Measurements from ENCODE around the gene ST8SIA6. TPM values are rescaled to one million over a fixed set of nuclear protein-coding genes. Genes with fewer than 3 reads are reported as not detected.

The ST8SIA6 gene
- total RNA-seq, 4 donors from 2014 or later = 0.45 to 5.6 (median 1.5) TPM

DNA sequence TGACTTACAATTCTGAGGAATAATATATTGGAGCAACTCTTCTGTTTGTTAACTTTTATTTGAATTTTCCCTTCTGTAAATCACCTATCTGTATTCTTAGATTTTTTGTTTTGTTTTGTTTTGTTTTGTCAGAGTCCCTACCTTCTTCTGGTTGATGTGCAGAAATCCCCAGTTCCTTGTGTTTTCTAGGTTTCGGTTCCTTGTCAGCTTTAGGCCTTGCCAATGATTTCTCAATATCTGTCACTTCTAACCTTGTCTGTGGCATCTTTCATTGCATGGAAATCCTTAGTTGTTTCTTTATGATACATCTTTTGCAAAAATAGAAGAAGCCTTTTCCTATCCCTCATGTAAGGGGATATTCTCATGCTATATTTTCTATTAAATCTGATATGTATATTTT is 21.7 kb upstream of the ST8SIA6 start:
- Histone ChIP-seq H3K36me3 (no peaks in the 10 kb centered on the region), H3K4me1 (no peaks in the 10 kb centered on the region), H3K27me3 (no peaks in the 10 kb centered on the region), H3K4me3 (replicated peaks in 1 of 3) (no peak overlapping the region), H3K9me3 (no peaks in the 10 kb centered on the region), H3K27ac (no peak overlapping the region)
- 90 to 95% methylated on average over 1 of the region's 1 CpG for WGBS, 2 donors
- intact Hi-C loops (cut with DNase I) = no loop called here
- DNase-seq = no peak
- TF ChIP-seq POLR2A (IDR thresholded peaks at IDR 0.05) = no peak
- TF ChIP-seq, protein P1, sequence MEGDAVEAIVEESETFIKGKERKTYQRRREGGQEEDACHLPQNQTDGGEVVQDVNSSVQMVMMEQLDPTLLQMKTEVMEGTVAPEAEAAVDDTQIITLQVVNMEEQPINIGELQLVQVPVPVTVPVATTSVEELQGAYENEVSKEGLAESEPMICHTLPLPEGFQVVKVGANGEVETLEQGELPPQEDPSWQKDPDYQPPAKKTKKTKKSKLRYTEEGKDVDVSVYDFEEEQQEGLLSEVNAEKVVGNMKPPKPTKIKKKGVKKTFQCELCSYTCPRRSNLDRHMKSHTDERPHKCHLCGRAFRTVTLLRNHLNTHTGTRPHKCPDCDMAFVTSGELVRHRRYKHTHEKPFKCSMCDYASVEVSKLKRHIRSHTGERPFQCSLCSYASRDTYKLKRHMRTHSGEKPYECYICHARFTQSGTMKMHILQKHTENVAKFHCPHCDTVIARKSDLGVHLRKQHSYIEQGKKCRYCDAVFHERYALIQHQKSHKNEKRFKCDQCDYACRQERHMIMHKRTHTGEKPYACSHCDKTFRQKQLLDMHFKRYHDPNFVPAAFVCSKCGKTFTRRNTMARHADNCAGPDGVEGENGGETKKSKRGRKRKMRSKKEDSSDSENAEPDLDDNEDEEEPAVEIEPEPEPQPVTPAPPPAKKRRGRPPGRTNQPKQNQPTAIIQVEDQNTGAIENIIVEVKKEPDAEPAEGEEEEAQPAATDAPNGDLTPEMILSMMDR (IDR thresholded peaks at IDR 0.05) = no peak

- intact Hi-C loops (cut with DNase I) = no loop called here
- Histone ChIP-seq H3K9me3 (no peaks in the 10 kb centered on the region), H3K27ac (no peak overlapping the region), H3K4me1 (no peaks in the 10 kb centered on the region), H3K4me3 (replicated peaks in 1 of 3) (no peak overlapping the region), H3K36me3 (no peaks in the 10 kb centered on the region), H3K27me3 (no peaks in the 10 kb centered on the region)
- WGBS, 2 donors = 82 to 87% methylated on average over 3 of the region's 3 CpGs
- TF ChIP-seq, protein P1 (IDR thresholded peaks at IDR 0.05) = no peak
- no peak for TF ChIP-seq POLR2A (IDR thresholded peaks at IDR 0.05)
- DNase-seq = no peak
Measured at GRCh38 chr10:17475661-17476060, 21.3 kb upstream of the ST8SIA6 start.

DNA sequence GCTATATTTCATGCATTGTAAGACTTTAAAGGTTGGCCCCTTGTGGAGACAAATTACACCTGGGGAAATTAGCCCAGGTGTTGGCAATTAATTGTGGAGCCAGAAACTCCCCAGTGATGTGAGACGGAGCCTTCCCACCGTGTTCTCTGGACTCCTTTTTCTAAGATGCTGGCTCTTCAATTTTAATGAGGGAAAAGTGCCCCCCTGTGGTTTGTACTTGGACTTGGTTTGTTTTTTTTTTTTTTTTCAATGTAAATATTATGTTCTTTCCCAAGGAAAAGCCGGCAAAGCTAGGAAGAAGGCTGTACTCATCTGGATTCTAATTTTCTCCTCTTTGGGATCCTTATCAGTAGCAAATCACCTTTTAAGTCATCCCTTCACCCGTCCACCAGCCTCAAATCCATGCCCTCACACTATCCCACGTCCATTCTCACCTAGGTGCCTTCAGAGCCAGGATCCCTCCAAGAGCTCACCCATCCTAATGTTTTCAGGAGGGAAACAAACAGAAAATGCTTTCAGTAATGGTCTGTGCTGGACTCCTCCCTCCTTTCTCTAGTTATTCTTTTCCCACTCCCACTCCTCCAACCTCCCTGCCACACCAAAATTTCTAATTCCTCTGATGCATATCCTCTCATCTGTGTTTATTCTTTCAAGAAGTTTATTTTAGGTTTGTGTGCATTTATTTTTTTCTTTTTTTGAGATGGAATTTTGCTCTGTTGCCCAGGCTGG is 20.4 kb upstream of the ST8SIA6 start:
- 37 to 38% methylated on average over 5 of the region's 5 CpGs for WGBS, 2 donors

GRCh38 chr10:17473228-17473950 is 19.0 kb upstream of the ST8SIA6 start:
- no peaks in the 10 kb centered on the region for H3K36me3 ChIP-seq
- WGBS, 2 donors = 66 to 71% methylated on average over 11 of the region's 11 CpGs
- DNase-seq = no peak
- H3K27me3 ChIP-seq = no peaks in the 10 kb centered on the region
- intact Hi-C loops (cut with DNase I) = no loop called here
- no peaks in the 10 kb centered on the region for H3K4me1 ChIP-seq
- TF ChIP-seq, protein P1 (IDR thresholded peaks at IDR 0.05) = no peak
- TF ChIP-seq POLR2A (IDR thresholded peaks at IDR 0.05) = no peak
- H3K4me3 ChIP-seq (replicated peaks in 1 of 3) = no peak overlapping the region
- no peaks in the 10 kb centered on the region for H3K9me3 ChIP-seq
- no peak overlapping the region for H3K27ac ChIP-seq

More for the DNA sequence above, 20.4 kb upstream of the ST8SIA6 start:
- Histone ChIP-seq H3K27me3 (no peaks in the 10 kb centered on the region), H3K27ac (no peak overlapping the region), H3K4me1 (no peaks in the 10 kb centered on the region), H3K4me3 (replicated peaks in 1 of 3) (no peak overlapping the region), H3K36me3 (no peaks in the 10 kb centered on the region), H3K9me3 (no peaks in the 10 kb centered on the region)
- intact Hi-C loops (cut with DNase I) = no loop called here
- TF ChIP-seq POLR2A (IDR thresholded peaks at IDR 0.05) = no peak
- TF ChIP-seq, protein P1 (IDR thresholded peaks at IDR 0.05) = no peak
- no peak for DNase-seq
